ENCODE results near the gene GNAI3.

DNA sequence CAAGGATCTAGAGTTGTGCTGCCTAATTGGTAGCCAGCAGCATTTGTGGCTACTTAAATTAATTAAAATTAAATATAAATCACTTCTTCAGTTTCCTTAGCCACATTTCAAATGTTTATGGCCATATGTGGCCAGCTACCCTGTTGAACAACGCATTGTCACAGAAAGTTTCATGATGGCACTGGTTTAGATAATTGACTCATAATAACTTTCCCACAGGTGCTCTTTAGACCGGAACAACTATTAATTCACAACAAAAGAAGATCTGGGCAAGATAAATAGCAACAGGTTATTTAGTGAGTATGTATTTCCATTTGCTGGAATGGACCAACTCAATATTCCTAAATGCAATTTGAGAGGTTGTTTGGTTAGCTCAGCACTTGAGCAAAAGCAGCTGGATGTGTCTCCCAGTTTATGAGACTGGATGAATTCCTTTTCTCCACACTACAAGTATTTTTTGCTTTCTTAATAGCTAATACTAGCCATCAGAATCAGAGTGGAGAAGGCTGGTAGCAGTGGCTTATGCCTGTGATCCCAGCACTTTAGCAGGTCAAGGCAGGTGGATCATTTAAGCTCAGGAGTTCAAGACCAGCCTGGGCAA, 35.2 kb upstream of the GNAI3 start:
- no peak for TF ChIP-seq FOXM1 (IDR thresholded peaks at IDR 0.05; ENCODE audit: borderline replicate concordance)
- no peak for TF ChIP-seq FOXK2 (IDR thresholded peaks at IDR 0.05)
